ENCODE measurements around the gene CALB2. TPM values are rescaled to one million over a fixed set of nuclear protein-coding genes. Genes with fewer than 3 reads are reported as not detected.

The CALB2 gene
- total and polyA plus RNA-seq, 2 donors from 2014 or later = 1.4 TPM; not detected in 1

- no peaks in the 10 kb centered on the region for H3K36me3 ChIP-seq (ENCODE audit: control insufficient read depth in 2 of 3, insufficient read depth in 3 of 3, low read length in 3 of 3)
- no peaks in the 10 kb centered on the region for H3K27me3 ChIP-seq (ENCODE audit: control insufficient read depth, insufficient read depth, low read length)
- H3K27ac ChIP-seq (ENCODE audit: low read depth in 2 of 2, low read length in 2 of 2) = no peak overlapping the region
- DNase-seq (no peak), FAIRE-seq (no peak)
- intact Hi-C loops (cut with DNase I) = no loop called here
- H3K4me1 ChIP-seq (ENCODE audit: control insufficient read depth in 2 of 3, insufficient read depth in 2 of 3, low read depth in 1 of 3, low read length in 3 of 3) = no peaks in the 10 kb centered on the region
- no peak overlapping the region for H3K4me3 ChIP-seq (ENCODE audit: low read length in 3 of 3)
- H3K9ac ChIP-seq (ENCODE audit: low read length in 3 of 3) = no peak overlapping the region
- H3K9me3 ChIP-seq (ENCODE audit: control insufficient read depth in 2 of 3, insufficient read depth in 1 of 3, low read length in 3 of 3) = peaks cover 0 to 3% (median 0%) of the 10 kb centered on the region in 3 donors
- TF ChIP-seq CTCF (IDR thresholded peaks at IDR 0.05; ENCODE audit: borderline replicate concordance, extremely low read depth, insufficient read depth) = no peak
Observed at GRCh38 chr16:71399801-71400563, 41.5 kb downstream of the CALB2 start.

- no peak overlapping the region for H3K27ac ChIP-seq (ENCODE audit: low read depth in 2 of 2, low read length in 2 of 2)
Observed at GRCh38 chr16:71402007-71402406, 43.5 kb downstream of the CALB2 start.

GRCh38 chr16:71402674-71403073 is 44.2 kb downstream of the CALB2 start:
- Histone ChIP-seq H3K9ac (ENCODE audit: low read length in 3 of 3) (no peak overlapping the region), H3K9me3 (ENCODE audit: control insufficient read depth in 2 of 3, insufficient read depth in 1 of 3, low read length in 3 of 3) (peaks cover 0 to 3% (median 0%) of the 10 kb centered on the region in 3 donors), H3K4me3 (ENCODE audit: low read length in 3 of 3) (no peak overlapping the region), H3K4me1 (ENCODE audit: control insufficient read depth in 2 of 3, insufficient read depth in 2 of 3, low read depth in 1 of 3, low read length in 3 of 3) (no peaks in the 10 kb centered on the region), H3K27me3 (ENCODE audit: control insufficient read depth, insufficient read depth, low read length) (no peaks in the 10 kb centered on the region), H3K27ac (ENCODE audit: low read depth in 2 of 2, low read length in 2 of 2) (no peak overlapping the region), H3K36me3 (ENCODE audit: control insufficient read depth in 2 of 3, insufficient read depth in 3 of 3, low read length in 3 of 3) (no peaks in the 10 kb centered on the region)
- FAIRE-seq (no peak), DNase-seq (no peak)
- intact Hi-C loops (cut with DNase I) = no loop called here
- no peak for TF ChIP-seq CTCF (IDR thresholded peaks at IDR 0.05; ENCODE audit: borderline replicate concordance, extremely low read depth, insufficient read depth)

More at GRCh38 chr16:71402007-71402406, 43.5 kb downstream of the CALB2 start:
- Histone ChIP-seq H3K9me3 (ENCODE audit: control insufficient read depth in 2 of 3, insufficient read depth in 1 of 3, low read length in 3 of 3) (peaks cover 0 to 3% (median 0%) of the 10 kb centered on the region in 3 donors), H3K27me3 (ENCODE audit: control insufficient read depth, insufficient read depth, low read length) (no peaks in the 10 kb centered on the region), H3K9ac (ENCODE audit: low read length in 3 of 3) (no peak overlapping the region), H3K4me3 (ENCODE audit: low read length in 3 of 3) (no peak overlapping the region), H3K4me1 (ENCODE audit: control insufficient read depth in 2 of 3, insufficient read depth in 2 of 3, low read depth in 1 of 3, low read length in 3 of 3) (no peaks in the 10 kb centered on the region), H3K36me3 (ENCODE audit: control insufficient read depth in 2 of 3, insufficient read depth in 3 of 3, low read length in 3 of 3) (no peaks in the 10 kb centered on the region)
- DNase-seq = no peak
- no peak for TF ChIP-seq CTCF (IDR thresholded peaks at IDR 0.05; ENCODE audit: borderline replicate concordance, extremely low read depth, insufficient read depth)
- intact Hi-C loops (cut with DNase I) = no loop called here
- FAIRE-seq = no peak

Data from kidney (tissue), 14 donors.